LHCN-M2 (cell line): ENCODE results near the gene CPTP. TPM values are rescaled to one million over a fixed set of nuclear protein-coding genes. Genes with fewer than 3 reads are reported as not detected.

ENCODE experiments used
- DNase-seq: peaks from one replicate; pipeline ENCODE4 v3.0.0-alpha.2; 2012; ENCODE audit warnings: low read depth
- polyA plus RNA-seq: library from polyadenylated mRNA; unstranded; fragments of >200 nt; gene quantifications from one replicate; pipeline ENCODE4 v1.2.1, GENCODE V29; 2012; ENCODE audit warnings: missing spikeins
- total RNA-seq: library from RNA; depleted of rRNA; stranded (reverse); fragments of >200 nt; gene quantifications from 2 replicates; pipeline ENCODE4 v1.2.3, GENCODE V29; 2014; rRNA removed

CPTP gene
- total RNA-seq, result 27.7 and 28.9 TPM in 2 replicates
- polyA plus RNA-seq, result 17.8 TPM

DNA sequence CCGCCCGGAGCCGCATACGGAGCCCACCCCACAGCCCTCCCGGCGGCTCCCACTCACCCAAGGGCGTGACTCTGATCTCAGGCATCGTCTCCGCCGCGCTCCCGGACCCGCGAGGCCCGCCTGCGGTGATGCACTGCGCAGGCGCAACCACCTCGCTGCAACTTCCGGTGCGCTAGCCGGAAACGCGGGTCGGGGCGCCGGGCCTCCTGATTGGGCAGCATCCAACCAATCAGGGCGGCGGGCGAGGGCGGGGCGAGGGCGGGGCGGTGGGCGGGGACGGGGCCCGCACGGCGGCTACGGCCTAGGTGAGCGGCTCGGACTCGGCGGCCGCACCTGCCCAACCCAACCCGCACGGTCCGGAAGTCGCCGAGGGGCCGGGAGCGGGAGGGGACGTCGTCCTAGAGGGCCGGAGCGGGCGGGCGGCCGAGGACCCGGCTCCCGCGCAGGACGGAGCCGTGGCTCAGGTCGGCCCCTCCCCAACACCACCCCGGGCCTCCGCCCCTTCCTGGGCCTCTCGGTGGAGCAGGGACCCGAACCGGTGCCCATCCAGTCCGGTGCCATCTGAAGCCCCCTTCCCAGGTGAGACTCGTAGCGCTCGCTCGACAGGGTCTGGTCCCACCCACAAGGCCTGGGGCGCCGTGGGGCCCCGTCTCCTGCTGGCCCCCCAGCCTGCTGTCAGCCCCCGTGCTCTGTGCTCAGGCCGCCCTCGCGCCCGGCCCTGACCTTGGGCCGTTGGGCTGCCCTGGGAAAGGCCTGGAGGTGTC, at the start of gene CPTP, which contains the start of gene INTS11:
TSS of gene CPTP (plus strand) at position 279 of the 764 bp plus-strand sequence. CDS start 2,109 bp downstream, outside the sequence.
TSS of gene INTS11 (minus strand) at position 137 of the 764 bp plus-strand sequence. CDS start at position 85, 52 bp downstream.
- DNase-seq, result peak; percentile 85

DNA sequence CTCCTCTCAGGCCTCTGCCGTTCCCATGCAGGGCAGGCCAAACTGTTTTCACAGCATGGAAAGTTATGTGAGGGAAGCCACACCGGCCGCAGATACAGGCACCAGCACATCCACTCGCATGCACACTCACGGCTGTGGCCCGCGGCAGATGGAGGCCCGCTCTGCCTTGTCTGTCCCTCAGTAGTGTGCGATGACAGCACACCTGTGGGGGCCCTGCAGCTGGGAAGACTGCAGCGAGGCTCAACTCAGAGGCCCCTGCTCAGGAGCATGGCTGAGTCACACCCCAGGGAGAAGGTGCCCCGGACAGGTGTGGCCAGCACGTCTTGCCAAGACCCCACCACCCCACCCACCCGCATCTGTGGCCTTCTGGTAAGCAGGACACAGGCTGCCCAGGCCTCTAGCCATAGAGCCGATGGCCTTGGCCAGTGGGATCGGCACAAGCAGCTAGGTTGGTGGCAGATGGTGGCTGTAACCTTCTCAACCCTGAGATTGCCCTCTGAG, 49.6 kb upstream of the CPTP start:
- DNase-seq, result no peak

DNA sequence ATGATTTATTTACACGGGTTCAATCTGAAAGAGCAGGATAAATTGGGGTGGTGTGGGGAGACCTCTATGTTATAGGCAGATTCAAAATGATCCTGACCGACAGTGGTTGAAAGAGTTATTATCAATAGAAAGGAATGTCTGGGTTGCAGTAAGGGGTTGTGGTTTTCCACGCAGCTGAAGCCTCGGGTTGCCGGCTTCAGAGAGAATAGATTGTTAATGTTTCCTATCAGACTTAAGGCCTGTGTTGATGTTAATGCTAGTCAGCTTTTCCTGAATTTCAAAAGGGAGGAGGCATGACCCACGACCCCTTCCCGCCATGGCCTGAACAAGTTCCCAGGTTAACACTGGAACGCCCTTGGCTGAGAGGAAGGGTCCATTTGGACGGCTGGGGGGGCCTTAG, 48.8 kb upstream of the CPTP start:
- no peak for DNase-seq

DNA sequence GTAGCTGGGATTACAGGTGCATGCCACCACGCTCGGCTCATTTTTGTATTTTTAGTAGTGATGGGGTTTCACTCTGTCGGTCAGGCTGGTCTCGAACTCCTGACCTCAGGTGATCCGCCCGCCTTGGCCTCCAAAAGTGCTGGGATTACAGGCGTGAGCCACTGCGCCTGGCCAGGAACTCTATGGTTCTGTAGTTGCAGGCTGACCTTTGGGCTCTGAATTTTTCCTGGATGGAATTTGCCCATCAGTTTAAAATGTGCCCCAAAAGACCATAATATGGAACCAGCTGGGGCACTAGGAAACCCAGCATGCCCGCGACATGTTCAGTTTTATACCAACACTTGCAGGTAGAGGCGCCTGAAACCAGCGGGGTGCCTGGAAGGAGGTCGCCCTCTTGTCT, 46.0 kb upstream of the CPTP start:
- no peak for DNase-seq

DNA sequence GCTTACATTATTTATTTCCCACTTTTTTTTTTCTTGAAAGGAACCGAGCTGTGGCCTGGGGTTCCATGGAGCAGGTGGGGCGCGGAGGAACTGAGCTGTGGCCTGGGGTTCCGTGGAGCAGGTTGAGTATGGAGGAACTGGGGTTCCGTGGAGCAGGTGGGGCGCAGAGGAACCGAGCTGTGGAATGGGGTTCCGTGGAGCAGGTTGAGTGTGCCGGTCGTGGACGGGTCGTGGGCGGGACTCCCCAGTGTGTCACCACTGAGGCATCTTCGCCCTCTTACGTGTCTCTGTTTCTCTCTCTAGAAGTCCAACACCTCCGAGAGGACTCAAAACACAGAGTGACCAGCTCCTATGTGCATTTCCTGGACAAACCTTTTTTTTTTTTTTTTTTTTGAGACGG, 45.6 kb upstream of the CPTP start:
- DNase-seq, result no peak

DNA sequence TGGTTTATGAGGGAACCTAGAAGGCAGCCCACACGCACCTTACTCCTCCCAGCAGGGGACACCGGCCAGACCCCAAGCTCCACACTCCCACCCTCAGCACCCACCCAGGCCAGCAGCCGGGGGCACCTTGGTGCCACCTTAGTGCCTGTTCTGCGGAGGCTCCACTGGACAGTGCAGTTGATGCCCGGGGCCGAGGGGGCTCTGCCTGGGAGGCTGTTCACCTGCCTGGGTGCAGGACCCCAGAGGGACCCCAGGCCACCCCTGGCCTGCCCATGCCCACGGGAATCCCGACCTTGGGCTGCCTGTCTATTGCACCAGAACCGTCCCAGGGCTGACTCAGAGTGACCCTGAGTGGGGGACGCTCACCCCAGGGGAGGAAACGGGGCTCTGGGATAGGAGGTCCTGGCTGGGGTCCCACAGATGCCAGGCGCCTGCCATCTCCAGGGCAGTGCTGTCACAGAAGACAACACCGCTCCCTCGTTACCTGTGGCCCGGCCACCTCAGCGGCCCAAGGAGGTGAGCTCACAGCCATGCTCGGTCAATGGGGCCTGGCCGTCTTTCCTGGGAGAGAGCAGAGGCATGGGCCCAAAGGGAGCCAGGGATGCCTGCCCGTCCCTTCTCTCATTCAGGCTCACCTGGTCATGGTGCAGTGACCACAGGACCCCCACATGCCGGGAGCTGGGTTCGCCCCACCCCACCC, 43.7 kb upstream of the CPTP start:
- no peak for DNase-seq

DNA sequence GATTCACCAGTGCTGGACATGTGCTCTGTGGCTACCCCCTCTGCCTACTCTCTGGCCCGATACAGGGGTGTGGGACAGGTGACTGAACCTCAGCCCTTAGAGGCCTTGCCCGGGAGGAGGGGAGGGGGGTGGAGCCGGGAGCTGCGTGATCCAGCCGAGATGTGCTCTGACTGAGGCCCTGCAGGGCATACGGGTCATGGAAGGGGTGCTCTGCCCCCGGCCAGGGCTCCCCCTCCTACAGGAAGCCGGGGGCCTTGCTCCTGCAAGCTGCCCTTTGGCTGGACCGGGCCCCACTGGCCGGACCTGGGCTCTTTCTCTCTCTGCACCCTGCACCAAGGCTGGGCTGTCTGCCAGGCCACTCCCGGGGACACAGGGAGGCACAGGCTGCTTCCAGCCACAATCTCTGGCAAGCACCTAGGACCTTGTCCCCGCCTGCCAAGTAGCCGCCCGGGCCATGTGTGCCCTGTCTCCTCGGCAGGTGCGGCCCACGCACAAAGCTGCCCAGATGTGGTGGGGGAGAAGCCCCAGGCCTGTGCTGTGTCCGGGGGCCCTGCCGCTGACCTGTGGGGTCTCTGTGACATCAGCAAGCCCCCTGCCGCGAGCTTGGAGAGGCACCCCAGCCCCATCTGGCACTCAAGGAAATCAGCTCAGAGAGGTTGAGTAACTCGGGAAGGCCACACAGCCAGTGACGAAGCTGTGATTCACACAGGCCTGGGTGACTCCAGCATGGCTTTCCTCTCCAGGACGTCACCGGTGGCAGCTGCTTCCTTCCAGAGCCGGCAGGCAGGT, 42.9 kb upstream of the CPTP start:
- peak; percentile 74 for DNase-seq

DNA sequence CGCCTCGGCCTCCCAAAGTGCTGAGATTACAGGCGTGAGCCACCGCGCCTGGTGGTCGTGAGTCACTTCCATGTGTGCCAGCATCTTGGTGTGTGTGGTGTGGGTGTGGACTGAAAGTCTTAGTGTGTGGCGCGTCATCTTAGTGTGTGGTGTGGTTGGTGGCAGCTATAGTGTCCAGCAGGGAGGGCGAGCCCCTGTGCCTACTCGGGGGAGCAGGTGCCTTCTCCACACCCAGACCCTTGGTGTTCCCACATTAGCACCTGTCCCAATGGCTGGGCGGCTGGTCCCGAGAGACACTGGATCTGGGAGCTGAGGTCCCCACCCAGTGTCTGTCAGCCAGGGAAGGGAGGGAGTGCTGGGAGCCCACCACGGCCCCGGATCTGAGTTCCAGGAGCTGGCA, 41.6 kb upstream of the CPTP start:
- peak; percentile 70 for DNase-seq

DNA sequence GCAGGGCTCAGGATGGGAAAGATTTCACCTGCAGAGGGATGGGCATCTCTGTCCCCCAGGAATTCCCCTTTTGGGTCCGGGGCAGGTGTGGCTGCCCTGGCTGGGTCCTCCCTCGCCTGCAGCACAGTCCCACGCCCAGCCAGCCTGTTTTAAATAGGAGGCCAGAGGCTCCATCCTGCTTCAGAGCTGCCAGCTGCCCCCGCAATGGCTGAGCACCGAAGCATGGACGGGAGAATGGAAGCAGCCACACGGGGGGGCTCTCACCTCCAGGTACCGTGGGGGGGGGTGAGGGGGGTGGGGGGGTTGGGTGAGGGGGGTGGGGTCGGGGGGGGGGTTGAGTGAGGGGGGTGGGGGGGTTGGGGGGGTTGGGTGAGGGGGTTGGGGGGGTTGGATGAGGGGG, 40.8 kb upstream of the CPTP start:
- no peak for DNase-seq

DNA sequence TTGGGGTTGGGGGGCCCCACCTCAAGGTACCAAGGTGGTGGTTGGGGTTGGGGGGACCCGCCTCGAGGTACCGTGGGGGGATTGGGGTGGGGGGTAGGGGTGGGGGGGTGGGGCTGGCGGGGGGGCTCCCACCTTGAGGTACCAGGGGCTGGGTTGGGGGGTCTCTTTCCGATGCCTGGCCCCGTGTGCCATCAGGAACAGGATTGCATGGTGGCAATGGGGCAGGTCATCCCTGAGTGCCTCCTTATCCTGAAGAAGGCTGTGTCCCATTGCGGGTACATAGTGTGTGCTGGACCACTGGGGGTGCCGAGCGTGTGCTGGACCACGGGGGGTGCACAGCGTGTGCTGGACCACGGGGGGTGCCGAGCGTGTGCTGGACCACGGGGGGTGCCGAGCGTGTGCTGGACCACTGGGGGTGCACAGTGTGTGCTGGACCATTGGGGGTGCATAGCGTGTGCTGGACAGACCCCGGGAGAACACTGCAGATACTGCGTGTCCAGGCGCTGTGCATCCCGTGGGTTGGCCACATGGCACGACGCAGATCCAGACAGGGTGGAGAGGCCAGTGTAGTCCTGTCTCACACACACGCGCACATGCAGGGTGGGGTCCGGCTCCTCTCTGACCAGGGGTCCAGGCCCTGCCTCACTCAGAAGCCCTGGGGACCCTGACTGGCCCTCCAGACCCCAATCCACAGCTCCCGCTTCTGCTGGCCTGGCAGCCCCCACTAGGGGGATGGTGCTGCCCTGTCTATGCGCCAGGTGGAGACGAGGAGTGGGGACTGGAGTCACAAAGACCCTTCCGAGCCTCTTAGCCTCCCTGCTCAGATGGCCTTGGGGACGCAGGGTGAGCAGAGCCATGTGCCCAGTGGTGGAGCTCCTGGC, 40.1 kb upstream of the CPTP start:
- DNase-seq, result no peak

DNA sequence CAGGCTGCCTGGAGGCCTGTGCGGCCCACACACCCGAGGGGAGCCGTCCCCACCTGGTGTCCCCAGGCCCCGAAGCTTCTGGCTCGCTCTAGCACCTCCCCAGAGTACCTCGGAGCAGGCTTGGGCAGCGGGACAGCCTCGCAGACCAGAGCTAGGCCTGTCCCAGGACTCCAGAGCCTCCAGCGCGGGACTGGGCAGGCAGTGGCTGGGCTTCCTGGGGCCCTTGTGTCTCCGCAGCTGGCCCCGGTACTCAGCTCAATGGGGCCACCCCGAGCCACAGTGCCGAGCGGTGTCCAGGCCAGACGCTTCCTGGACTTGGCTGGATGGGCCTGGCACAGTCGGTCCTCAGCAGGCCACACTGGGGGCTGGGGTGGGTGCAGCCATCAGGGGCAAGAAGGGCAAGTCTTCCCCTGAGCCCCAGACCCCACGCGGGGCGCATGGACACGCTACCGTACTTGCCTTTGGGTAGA, 39.5 kb upstream of the CPTP start:
- DNase-seq, result no peak

DNA sequence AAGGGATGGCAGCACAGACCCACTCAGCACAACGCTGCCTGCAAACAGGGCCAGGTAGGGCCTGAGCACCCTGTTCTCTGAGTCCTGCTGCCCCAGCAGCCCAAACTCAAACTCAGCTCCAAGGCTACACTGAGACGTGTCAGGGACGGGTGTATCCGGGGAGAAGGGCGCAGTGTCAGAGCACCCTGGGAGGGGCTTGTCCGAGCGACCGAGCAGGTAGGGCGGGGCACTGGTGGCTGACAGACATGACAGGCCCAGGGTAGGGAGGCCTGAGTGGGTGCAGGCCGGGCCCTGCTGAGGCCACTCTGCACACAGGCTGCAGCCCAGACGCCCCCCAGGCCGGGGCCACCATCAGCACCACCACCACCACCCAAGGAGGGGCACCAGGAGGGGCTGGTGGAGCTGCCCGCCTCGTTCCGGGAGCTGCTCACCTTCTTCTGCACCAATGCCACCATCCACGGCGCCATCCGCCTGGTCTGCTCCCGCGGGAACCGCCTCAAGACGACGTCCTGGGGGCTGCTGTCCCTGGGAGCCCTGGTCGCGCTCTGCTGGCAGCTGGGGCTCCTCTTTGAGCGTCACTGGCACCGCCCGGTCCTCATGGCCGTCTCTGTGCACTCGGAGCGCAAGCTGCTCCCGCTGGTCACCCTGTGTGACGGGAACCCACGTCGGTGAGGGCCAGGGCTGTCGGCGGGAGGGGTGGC, 38.8 kb upstream of the CPTP start:
- DNase-seq, result no peak

DNA sequence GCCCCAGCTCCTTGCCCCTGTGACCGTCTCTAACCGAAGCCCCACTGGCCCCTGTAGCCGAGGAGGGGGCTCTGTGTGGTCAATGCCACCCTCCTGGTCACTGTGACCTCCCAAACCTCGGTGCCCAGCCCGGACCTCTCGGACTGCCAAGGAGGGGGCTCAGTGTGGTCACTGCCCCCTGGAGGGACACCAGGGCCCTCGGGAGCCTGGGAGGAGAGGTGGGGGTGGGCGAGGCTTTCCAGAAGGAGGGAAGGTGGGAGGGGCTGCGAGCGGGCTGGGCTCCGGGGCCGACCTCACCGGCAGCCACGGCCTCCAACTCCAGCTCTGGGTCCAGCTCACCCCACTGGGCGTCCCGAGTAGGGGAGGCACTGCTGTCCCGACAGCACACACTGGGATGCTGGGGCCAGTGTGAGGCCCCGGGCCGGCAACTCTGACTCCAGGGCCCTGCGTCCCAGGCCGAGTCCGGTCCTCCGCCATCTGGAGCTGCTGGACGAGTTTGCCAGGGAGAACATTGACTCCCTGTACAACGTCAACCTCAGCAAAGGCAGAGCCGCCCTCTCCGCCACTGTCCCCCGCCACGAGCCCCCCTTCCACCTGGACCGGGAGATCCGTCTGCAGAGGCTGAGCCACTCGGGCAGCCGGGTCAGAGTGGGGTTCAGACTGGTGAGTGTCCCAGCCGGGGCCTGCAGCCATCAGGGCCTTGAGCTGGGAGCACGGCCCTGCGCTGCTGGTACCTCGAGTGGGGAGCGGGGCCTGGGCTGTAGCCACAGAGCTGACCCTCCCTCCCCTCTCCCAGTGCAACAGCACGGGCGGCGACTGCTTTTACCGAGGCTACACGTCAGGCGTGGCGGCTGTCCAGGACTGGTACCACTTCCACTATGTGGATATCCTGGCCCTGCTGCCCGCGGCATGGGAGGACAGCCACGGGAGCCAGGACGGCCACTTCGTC, 38.0 kb upstream of the CPTP start:
- no peak for DNase-seq

DNA sequence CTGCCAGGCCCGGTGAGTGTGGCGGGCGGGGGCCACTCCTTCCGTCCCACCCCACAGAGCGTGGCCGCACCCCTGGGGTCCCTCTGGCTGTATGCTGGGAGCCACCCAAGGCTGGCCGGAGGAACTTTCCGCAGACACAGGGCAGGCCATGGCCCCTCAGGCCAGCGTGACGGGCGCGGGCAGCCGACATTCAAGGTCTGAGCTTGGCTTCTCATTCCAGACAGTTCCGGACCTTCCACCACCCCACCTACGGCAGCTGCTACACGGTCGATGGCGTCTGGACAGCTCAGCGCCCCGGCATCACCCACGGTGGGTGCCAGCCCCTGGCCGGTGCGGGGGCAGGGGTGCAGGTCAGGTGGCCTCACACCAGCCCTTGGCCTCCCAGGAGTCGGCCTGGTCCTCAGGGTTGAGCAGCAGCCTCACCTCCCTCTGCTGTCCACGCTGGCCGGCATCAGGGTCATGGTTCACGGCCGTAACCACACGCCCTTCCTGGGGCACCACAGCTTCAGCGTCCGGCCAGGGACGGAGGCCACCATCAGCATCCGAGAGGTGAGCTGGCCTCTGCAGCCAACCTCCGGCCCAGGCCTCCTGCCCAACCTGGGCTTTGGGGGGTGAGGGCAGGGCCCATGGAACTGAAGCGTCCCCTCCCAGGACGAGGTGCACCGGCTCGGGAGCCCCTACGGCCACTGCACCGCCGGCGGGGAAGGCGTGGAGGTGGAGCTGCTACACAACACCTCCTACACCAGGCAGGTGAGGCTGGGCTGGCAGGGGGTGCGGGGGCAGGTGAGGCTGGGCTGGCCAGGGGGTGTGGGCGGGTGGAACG, 37.1 kb upstream of the CPTP start:
- DNase-seq, result no peak

DNA sequence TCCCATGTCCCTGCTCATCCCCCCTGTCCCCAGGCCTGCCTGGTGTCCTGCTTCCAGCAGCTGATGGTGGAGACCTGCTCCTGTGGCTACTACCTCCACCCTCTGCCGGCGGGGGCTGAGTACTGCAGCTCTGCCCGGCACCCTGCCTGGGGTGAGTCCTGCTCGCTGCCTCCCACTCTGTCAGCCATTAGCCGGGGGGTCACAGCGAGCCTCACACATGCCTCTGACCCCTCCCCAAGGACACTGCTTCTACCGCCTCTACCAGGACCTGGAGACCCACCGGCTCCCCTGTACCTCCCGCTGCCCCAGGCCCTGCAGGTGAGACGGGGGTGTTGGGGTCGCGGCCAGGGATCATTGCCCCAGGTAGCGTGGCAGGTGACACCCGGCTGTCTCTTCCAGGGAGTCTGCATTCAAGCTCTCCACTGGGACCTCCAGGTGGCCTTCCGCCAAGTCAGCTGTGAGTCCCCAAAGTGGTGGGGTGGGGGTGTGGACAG, 34.3 kb upstream of the CPTP start:
- no peak for DNase-seq

DNA sequence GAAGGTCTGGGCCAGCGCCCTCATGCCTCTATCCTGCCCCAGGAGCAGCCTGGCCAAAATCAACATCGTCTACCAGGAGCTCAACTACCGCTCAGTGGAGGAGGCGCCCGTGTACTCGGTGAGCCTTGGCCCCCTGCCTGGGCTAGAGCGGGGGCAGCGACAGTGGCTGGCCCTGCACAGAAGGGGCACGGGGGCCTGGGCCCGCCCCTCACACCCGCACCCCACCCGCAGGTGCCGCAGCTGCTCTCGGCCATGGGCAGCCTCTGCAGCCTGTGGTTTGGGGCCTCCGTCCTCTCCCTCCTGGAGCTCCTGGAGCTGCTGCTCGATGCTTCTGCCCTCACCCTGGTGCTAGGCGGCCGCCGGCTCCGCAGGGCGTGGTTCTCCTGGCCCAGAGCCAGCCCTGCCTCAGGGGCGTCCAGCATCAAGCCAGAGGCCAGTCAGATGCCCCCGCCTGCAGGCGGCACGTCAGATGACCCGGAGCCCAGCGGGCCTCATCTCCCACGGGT, 33.5 kb upstream of the CPTP start:
- DNase-seq, result no peak

DNA sequence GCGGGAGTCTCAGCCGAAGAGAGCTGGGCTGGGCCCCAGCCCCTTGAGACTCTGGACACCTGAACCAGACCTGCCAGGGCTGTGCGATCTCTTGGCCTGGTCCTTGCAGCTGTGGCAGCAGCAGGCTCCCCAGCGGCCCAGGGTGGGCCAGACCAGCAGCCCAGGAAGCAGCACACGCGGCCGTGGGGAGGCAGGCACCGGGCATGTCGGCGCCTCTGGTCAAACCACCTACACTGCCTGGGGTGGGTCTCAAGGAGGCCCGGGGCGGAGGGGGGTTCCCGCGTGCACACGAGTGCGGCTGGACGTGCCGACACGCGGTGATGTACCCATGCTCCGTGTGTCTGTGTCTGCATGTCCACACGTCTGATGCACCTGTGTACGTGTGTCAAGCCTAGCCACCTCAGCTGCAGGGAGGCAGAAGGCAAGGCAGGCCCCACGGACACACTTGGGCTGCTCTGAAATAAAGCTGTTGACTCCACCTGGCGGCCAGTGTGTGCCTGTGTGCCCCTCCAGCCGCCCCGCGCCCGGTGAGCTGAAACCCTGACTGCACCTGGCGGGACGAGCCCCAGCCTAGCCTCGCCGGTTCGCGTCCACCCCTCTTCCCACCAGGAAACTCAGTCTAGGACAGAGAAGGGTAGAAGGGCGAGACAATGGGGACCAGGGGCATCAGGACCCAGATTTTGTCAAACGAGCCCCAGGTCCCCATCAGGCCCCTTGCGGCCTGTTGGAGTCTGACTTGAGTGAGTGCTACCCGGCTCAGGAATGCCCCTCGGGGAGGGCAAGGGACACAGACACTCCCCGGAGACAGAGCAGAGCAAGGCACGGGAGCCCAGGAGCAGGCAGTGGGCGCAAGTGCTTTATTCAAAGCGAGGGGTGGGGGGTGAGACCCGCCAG, 32.8 kb upstream of the CPTP start:
- DNase-seq, result peak; percentile 43
